ENCODE data around the gene KRTAP5-6.

GRCh38 chr11:1650034-1650917 is 46.7 kb upstream of the KRTAP5-6 start:
- TF ChIP-seq CTCF (IDR thresholded peaks at IDR 0.05) (no peak), POLR2A (IDR thresholded peaks at IDR 0.05) (no peak), POLR2AphosphoS5 (IDR thresholded peaks at IDR 0.05) (no peak)
